NCI-H446 (cell line): Measurements from ENCODE around the gene TNFAIP8L3.

Experiments
- DNase-seq, 2 experiments: peaks; one replicate each; lab custom pipeline; 2025; lab: John Stamatoyannopoulos, UW

Gene TNFAIP8L3

DNA sequence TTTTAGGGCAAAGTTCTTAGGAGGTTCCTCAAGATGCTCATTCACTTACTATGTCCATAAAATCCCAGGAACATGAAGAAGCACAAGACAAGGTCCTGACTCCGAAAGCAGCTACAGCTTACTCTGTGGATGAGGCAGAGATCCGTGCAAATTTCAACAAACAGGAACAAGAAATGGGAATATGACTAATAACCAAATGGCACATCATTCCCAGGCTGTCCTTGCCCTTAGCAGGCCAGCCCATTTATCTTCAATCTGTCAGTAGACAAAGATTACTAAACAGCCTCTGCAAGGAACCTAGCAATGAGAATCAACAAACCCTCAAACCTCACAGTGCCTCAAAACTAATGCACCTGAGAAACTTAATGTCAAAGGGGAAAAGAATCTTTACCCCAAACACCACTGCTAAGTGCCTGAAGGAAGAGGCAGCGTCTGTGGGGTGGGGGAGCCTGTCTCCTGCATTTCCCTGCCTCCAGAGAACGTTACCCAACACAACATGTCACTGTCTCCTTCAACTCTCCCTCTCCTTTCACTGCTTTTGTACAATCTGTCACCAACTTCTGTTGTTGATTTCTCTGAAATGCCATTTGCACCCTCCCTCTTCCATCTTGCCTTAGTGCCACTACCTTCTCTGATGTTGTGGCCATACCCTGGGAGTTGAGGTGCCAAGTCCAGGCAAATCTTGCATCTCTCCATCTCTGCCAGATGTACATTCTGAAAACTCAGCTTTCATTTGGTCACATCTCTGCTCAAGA, 4.8 kb downstream of the TNFAIP8L3 start:
- no peak for DNase-seq

DNA sequence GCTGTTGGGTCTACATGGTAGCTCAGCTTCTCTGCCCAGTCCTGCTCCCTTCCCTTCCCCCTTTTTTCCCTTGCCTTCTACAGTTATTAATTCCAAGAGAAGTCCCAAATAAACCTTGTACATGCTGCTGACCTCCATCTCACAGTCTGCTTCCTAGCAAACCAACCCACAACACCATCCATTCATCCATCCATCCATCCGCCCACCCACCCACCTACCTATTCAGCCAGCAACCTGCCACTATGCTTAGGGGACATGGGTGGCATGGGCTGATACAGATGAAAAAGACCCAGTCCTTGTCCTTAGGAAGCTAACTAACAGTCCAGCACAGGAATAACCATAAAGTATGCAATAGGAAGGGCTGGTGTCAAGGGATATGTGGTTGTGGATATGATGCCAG, 5.7 kb downstream of the TNFAIP8L3 start:
- DNase-seq, result no peak

- no peak for DNase-seq
These were observed 6.1 kb downstream of the TNFAIP8L3 start for GRCh38 chr15:51088585-51088984.

GRCh38 chr15:51087513-51087912, 7.2 kb downstream of the TNFAIP8L3 start:
- no peak for DNase-seq

GRCh38 chr15:51086409-51086808, 8.3 kb downstream of the TNFAIP8L3 start:
- DNase-seq, result no peak

DNA sequence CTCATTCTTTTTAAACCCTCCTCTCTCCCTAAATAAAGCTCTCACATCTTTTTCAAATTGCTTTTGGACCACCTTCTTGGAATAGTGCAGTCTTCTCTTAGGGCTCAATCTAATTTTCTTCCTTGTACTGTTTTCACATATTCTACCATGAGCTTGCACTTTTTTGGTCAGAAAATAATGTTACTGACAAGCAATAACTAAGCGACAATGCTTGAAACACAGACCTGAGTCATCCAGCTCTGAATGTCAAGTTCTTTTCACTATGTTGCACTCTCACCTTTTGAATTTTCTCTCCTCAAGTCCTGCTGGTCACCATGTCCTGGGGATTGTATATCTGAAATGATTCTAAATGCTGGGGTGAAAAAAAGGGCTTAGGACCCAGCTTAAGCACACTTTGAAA, 8.9 kb downstream of the TNFAIP8L3 start:
- no peak for DNase-seq

- DNase-seq, result no peak
These were observed 11.0 kb downstream of the TNFAIP8L3 start for GRCh38 chr15:51083641-51084166.

DNA sequence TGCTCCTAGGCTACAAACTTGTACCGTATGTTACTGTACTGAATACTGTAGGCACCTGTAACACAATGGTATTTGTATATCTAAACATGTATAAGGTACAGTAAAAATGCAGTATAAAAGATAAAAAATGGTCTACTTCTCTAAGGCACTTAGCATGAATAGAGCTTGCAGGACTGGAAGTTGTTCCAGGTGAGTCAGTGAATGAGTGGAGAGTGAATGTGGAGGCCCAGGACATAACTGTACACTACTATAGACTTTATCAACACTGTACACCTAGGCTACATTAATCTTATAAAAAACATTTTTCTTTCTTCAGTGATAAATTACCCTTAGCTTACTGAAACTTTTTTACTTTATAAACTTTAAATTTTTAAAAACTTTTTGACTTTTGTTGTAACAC, 12.5 kb downstream of the TNFAIP8L3 start:
- no peak for DNase-seq

DNA sequence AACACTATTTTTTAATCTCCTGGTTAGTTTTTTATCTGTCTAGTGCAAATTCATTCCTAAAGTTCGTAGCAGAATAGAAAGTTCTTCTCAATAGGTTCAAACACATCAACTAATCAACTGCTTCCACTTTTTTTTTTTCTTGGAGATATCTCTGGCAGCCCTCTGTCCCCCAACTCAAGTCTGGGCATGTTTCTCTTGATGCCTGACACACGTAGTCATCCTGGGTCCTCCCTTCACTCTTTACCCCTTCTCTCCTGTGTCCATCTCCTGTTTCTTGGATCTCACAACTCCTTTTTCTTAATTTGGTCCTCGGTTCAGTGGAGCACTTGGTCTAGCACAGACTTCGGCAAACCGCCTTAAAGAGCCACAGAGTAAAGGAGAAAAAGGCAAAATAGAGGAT, 14.4 kb downstream of the TNFAIP8L3 start:
- no peak for DNase-seq

DNA sequence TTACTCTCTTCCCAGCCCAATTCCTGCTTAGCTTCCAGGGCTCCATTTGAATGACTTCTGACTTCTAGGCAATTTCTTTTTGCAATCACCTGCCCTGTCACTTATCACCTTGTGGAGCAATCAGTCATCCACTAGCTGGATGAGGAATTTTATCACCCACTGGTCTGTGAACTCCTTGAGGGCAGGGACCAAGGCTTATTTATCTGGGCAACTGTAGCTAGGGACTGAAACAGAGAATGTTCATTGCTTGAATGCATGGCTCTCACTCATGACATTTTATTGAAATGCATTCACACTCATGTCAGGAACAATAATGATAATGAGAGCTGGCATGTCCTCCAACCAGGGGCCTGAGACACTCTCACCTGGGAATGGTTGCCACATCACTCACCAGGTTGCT, 15.5 kb downstream of the TNFAIP8L3 start:
- DNase-seq, result no peak

DNA sequence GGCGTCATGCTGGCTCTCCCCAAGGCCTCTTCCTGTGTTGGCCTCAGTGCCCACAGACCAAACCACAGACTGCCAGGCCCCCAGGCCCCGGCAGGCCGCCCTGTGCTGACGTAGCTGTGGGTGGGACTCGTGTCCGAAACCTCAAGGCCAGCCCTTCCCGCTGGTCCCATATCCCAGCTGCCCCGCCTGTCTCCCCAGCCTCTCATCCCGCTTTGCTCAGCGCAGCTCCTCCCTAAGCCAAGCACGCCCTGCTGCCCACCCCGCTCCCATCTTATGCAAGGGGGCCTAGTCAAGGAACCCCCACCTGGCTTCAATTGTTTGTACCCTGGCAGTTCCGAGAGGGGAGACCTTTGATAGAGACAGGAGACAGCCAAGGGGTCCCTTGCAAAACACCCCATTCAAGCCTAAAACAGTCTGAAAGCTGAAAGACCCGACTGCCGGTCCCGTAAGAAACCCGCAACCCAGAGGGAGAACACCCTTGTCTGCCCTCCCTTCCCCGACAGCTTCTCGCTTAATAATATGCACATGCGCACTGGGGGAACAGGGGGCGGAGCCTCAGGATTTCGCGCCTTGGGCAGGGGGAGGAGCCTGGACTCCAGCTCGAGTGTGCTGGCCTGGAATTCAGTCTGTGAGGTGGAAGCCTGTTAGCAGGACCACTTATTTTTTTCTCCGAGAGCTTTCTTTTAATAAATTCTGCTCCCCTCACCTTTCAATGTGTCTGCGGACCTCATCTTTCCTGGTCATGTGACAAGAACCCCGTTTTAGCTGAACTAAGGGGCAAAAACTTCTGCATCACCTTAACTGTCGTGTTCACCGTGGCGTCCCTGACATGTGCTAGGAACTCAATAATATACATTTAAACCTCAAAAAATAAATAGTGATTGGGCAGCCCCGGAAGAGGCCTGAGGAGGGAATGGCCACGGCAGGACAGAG, 17.2 kb downstream of the TNFAIP8L3 start:
- no peak for DNase-seq

DNA sequence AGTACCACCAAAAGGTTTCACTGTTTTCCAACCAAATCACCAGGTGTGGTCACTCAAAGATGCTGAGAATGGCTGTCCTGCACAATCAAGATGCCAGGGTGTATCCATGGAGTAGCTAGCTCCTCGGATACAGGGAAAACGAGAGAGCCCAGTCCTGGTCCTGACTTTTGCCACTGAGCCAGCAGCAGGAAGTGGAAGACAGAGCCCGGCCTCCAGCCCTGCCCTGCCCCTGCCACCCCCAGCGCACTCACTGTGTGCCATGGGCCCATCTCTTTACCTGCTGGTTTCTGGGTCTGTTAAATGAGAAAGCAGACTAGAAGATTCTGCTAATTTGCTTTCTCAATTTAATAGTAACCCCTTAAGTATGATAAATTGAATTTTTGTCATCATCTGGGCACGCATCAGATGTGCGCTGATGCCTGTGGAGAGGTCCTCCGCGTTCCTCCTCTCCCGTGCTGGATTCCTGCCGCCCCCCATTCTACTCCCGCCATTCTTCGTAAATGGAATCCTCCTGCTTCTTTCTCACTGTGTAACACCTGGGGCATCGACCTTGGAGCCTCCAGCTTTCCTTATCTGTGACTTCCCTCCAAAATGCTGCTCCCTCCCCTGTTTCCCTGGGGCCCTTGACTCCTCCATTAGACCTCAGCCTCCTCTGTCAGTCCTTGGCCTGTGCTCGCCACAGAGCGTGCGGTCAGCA, 18.0 kb downstream of the TNFAIP8L3 start:
- no peak for DNase-seq

DNA sequence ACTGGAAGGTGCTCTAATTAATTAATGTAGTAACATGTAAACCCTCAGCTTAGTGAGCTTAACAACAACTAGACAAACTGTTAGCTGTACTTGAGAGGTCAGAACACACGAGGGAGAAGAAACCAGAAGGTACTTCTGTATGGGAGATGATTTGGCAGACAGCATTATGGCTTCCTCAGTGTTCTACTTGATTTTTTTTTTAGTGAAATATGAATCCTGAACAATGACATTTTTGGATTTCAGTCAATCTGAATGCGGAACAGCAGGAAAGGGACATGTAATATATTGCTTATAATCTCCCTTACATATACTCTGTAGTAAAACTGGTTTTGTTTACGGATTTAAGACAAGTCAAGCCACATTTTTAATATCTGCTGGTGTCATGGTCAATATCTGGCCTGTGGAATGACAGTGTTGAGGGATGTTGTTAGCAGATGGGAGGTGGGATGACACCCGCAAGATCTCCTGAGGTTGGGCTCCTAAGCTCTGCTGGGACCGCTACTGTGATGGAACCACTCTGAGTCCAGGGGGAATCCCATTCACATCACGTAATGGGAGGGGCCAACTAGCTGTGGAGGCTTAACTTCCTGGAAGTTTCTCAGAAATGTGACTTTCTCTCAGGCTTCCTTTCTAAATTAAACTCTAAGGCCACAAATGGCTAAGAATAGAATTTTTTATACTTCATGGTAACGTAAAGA, 18.7 kb downstream of the TNFAIP8L3 start:
- peak; percentile 62 to 65 for DNase-seq

GRCh38 chr15:51075364-51075763, 19.3 kb downstream of the TNFAIP8L3 start:
- peak; percentile 62 to 74 for DNase-seq

GRCh38 chr15:51074926-51075325, 19.8 kb downstream of the TNFAIP8L3 start:
- DNase-seq, result no peak

DNA sequence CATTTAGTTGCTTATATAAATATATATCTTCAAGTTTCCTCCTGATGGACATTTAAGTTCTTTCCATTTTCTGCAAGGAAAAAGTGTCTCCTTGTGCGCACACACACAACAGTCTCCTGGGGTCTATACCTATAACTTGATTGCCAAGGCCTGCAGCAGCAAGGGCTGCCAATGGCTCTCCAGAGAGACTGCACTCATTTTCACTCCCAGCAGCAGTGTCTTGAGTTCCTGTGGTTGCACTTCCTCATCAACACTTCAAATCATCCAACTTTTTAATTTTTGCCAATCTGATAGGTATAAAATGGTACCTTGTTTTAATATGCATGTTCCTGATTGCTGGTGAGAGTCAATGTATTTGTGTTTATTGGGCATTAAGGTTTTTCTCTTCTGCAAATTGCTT, 23.1 kb downstream of the TNFAIP8L3 start:
- DNase-seq, result no peak

DNA sequence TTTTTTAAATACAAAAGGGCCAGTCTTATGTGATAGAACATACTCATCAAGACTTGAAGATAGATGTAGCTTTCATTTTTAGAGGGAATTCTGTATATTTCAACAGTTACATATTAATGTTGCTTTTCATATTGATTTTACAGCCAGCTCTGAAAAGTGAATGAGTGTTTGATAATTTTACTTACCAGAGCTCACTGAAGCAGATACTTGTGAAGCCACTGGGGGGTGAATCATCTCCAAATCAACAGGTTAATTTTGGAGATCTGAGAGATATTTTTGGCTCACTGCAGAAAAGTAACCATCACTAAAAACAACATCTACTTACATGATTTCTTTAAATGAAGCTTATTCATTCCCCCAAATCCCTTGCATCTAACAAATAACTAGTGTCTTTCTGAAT, 24.7 kb downstream of the TNFAIP8L3 start:
- no peak for DNase-seq

DNA sequence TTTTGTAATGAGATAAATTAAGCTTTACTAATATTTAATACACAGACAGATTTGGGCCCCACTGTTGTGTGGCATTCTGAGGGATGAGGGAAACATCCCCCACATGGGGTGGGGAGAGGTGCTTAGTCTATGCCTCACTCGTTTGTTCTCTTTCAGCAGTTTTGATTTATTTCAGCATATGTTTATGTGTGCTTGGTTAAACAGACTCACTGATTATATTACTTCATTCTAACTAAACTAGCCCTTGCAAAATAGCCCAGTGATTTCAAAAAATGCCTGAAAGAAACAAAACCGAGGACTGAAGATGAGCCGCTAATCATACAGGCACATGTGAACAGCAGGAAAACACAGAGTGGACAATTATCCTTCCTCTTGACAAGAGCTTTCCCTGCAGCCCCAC, 27.2 kb downstream of the TNFAIP8L3 start:
- DNase-seq, result no peak

DNA sequence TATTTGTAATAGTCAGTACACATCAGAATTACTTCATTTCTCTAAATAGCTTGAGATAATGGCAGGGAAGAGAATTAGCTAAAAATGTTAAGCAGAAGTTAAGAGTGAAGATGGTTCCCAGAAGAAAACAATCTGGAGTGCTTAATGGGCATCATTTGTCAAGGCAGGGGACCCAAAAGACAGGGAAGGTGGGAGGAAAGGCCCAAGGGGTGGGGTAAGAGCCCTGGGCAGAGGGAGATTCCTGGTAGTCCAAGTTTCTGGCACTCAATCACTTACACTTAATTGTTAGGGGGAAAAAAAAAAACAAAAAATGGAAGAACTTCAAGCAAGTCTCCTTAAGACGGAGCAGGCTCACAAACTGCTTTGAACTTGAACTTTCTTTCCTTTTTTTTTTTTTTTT, 28.9 kb downstream of the TNFAIP8L3 start:
- no peak for DNase-seq

DNA sequence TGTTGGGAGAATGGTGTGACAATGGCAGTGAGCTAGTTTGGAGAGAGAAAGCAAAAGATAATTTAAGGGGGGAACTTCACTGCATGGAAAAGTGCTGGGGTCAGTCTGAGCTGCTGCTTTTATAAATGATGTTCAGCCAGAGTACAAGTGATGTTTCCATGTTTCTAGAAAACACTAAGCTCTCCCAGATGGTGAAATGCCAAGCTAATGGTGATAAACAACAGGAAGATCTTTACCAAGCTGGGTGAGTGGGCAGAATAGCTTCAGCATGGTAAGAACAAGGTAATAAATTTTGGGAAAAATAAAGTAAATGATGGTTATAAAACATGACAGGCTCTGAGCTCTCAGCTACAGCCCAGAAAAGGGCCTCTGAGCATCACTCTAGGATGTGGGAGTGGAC, 29.4 kb downstream of the TNFAIP8L3 start:
- no peak for DNase-seq

GRCh38 chr15:51062736-51063135, 32.0 kb downstream of the TNFAIP8L3 start:
- DNase-seq, result no peak
